Measurements from ENCODE around the gene C6orf118.

Gene C6orf118

DNA sequence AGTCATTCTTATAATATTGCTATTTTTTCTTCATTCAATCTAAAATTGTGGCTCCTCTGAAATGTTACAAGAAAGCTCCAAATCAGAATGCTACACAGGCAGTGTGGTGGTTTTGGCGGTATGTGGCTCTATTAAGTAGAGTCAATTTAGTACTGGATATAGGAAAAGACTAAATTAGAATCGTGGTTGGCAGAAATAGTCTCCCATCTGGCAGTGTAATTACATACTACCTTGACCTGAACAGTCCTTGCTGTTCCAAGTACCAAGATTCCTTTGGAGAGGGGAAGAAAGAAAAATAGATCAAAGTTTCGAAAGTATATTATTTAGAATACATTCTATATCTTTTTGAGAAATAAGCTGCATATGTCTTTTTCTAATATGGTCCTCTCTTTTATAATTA, 78.2 kb downstream of the C6orf118 start:
- Histone ChIP-seq H3K4me3 (no peak overlapping the region), H3K36me3 (replicated peaks) (no peaks in the 10 kb centered on the region), H3K4me1 (no peaks in the 10 kb centered on the region), H3K9me3 (no peaks in the 10 kb centered on the region), H3K27me3 (ENCODE audit: low read depth) (no peaks in the 10 kb centered on the region)
- DNase-seq (ENCODE audit: low spot score in 2 of 2), result no peak
- in situ Hi-C loops (cut with MboI; ENCODE audit: low sequenced_read_pairs), result no loop called here
